ENCODE data around the gene LRRC4C.

DNA sequence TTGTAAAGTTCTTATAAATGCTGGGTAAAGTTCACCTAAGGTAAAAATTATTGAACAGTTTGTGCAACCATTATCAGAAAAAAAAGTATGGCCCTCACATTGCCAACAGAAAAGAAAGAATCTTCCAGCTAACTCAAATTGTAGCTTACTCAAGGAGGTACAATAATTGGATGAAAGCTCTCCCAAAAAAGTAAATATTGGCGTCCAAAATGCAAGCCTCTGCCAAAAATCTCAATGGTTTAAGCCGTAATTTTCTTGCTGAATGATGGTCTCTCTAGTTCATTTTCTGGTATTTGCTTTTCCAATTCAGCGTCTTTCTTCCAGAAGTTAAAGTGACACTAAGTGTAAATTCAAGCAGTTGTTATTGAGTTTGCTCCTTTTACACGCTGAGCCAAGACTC is 727.3 kb downstream of the LRRC4C start:
- TF ChIP-seq MAX (IDR thresholded peaks at IDR 0.05), result no peak
- TF ChIP-seq EP300 (IDR thresholded peaks at IDR 0.05; ENCODE audit: borderline replicate concordance), result no peak
- TF ChIP-seq USF1 (IDR thresholded peaks at IDR 0.05), result no peak
- no peak for TF ChIP-seq RAD21 (IDR thresholded peaks at IDR 0.05; ENCODE audit: low read depth)
- no peak for TF ChIP-seq TCF12 (IDR thresholded peaks at IDR 0.05; ENCODE audit: low read depth)
- TF ChIP-seq TAF1 (IDR thresholded peaks at IDR 0.05; ENCODE audit: low read depth), result no peak
- TF ChIP-seq FOXM1 (IDR thresholded peaks at IDR 0.05; ENCODE audit: borderline replicate concordance, low read depth), result no peak
- TF ChIP-seq CEBPB (IDR thresholded peaks at IDR 0.05), result no peak
- TF ChIP-seq TEAD4 (IDR thresholded peaks at IDR 0.05), result no peak
- TF ChIP-seq YY1 (IDR thresholded peaks at IDR 0.05; ENCODE audit: low read depth), result no peak
